Aorta (tissue), 5 donors: ENCODE results near the gene SHC4. TPM values are rescaled to one million over a fixed set of nuclear protein-coding genes. Genes with fewer than 3 reads are reported as not detected.

ENCODE experiments used
- ATAC-seq: fragments of 200-7000 bp; cut with Tn5 transposase; one replicate; pipeline ENCODE4 v1.9.1; 2022; ENCODE audit warnings: moderate library complexity; ENCODE audit not compliant: low FRiP score
- DNase-seq, 2 donors: peaks; one replicate each; pipeline ENCODE4 v3.0.0-alpha.2; 2020
- H3K27ac ChIP-seq, 2 donors: one replicate each; pipeline ENCODE4 v1.5.1; 2013; ENCODE audit warnings: low read length in 2 of 2, mild to moderate bottlenecking in 2 of 2, moderate library complexity in 2 of 2, control low read depth in 1 of 2, inconsistent platforms in 1 of 2, low read depth in 1 of 2
- H3K27me3 ChIP-seq, 2 donors: one replicate each; pipeline ENCODE4 v1.6.1; 2013; ENCODE audit warnings: control low read depth in 1 of 2, low read length in 1 of 2, mild to moderate bottlenecking in 1 of 2, moderate library complexity in 1 of 2; ENCODE audit not compliant: insufficient read depth in 2 of 2, control insufficient read depth in 1 of 2
- H3K36me3 ChIP-seq, 2 donors: one replicate each; pipeline ENCODE4 v1.6.1; 2013; ENCODE audit warnings: control low read depth in 1 of 2, low read length in 1 of 2, mild to moderate bottlenecking in 1 of 2; ENCODE audit not compliant: insufficient read depth in 2 of 2, control insufficient read depth in 1 of 2
- H3K4me1 ChIP-seq, 2 donors: one replicate each; pipeline ENCODE4 v1.6.1; 2013; ENCODE audit warnings: low read length in 2 of 2, control low read depth in 1 of 2, mild to moderate bottlenecking in 1 of 2, moderate library complexity in 1 of 2; ENCODE audit not compliant: insufficient read depth in 2 of 2, control insufficient read depth in 1 of 2
- H3K4me3 ChIP-seq, 2 donors: one replicate each; pipeline ENCODE4 v1.5.1; 2013; ENCODE audit warnings: low read length in 2 of 2, control low read depth in 1 of 2, mild to moderate bottlenecking in 1 of 2
- H3K9me3 ChIP-seq: one replicate; pipeline ENCODE4 v1.6.1; 2013; ENCODE audit warnings: mild to moderate bottlenecking, low read length; ENCODE audit not compliant: control insufficient read depth
- WGBS, 2 donors: extraction: QIAGEN DNeasy Blood & Tissue Kit; methylation state at CpG; one replicate each; pipeline ENCODE4 v1.1.7; 2013; 5-methylcytosine and 5-hydroxymethylcytosine counted together
- intact Hi-C, 2 donors: fragments of 100-400 bp; cut with DNase I; formaldehyde crosslinking; loops; one replicate each; pipeline versions ENCODE4 v1.14.2 to v1.15.0; 2022
- long read RNA-seq, 2 donors: library from polyadenylated mRNA; unstranded; transcript quantifications; one replicate each; pipeline ENCODE4 v2.0.0, GENCODE V29; 2020 to 2021
- polyA plus RNA-seq, 2 donors: library from polyadenylated mRNA; stranded (reverse); fragments of 200-250 nt; gene quantifications; one replicate each; pipeline ENCODE4 v1.2.3, GENCODE V29; 2013
- total RNA-seq, 2 donors: library from RNA; stranded (reverse); fragmentation: NEBNext Ultra II Directional; extraction: Animal tissue kit (Norgen Biotek cat#: 25700); gene quantifications; one replicate each; pipeline ENCODE4 v1.2.1, GENCODE V29; 2021
- donor health status: healthy with polysubstance abuse.
- donor health status: Bipolar disorder and iron deficiency.
- donor health status: DM: no; HTN: no; CAD: no.
- donor health status: DM: no; HTN: no; CAD: no.
- donor health status: DM: yes; HTN: yes; CAD: no.

Gene SHC4, protein sequence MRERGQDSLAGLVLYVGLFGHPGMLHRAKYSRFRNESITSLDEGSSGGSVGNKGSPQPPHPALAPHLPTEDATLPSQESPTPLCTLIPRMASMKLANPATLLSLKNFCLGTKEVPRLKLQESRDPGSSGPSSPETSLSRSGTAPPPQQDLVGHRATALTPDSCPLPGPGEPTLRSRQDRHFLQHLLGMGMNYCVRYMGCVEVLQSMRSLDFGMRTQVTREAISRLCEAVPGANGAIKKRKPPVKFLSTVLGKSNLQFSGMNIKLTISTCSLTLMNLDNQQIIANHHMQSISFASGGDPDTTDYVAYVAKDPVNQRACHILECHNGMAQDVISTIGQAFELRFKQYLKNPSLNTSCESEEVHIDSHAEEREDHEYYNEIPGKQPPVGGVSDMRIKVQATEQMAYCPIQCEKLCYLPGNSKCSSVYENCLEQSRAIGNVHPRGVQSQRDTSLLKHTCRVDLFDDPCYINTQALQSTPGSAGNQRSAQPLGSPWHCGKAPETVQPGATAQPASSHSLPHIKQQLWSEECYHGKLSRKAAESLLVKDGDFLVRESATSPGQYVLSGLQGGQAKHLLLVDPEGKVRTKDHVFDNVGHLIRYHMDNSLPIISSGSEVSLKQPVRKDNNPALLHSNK
- total RNA-seq, result 10 to 100 TPM in 1 of 2 donors, 1 to 10 TPM in 1; 8.7 to 18.6 TPM
- 1 to 10 TPM; 4.4 to 5.6 TPM for polyA plus RNA-seq
- long read RNA-seq, donor 1, full-length matches to known transcripts, result 29 of 45 reads
- long read RNA-seq, donor 1, partial matches to known transcripts, result 4 of 45 reads
- long read RNA-seq, donor 1, other reads (novel, unspliced or antisense), result 12 of 45 reads
- long read RNA-seq, donor 2, full-length matches to known transcripts, result 5 of 8 reads
- long read RNA-seq, donor 2, partial matches to known transcripts, result 2 of 8 reads
- long read RNA-seq, donor 2, other reads (novel, unspliced or antisense), result 1 of 8 reads

DNA sequence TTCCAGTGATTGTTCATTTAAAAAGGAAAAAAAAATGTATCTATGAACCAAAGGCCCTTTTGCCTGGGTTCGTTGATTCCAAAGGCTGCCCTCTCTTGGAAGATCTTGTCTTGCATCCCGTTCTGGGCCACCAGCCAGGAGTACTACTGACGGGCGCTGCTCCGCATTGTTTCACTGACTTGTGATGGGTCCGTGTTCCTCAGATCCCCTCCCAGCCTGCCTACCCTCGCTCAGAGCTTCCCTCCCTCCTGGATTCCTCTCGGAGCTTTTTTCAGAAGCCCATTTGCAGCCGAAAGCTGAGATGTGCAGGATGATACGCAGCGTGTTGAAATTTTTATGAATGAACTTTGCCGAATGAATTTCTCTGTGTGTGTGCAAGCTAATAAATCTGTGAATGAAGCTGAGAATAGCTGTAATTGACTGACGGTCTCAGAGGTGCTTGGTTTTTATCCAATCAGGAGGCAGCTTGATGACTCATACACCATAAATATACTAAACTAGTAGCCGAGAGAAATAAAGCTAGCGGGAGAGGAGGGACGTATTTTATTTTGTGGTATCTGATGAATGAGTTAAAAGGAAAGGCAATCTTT is at the start of gene SHC4:
TSS of gene SHC4 (minus strand) at position 396 of the 590 bp plus-strand sequence. CDS start 904 bp downstream, outside the sequence.
- ATAC-seq, result peak; percentile 64
- peak within 1 kb of the TSS in 1 of 2 donors; percentile 83 for H3K27ac ChIP-seq
- 0 to 1% methylated on average over 16 of the region's 16 CpGs for WGBS, 2 donors
- no peaks in the 10 kb centered on the region for H3K9me3 ChIP-seq
- no peaks in the 10 kb centered on the region for H3K36me3 ChIP-seq
- peak; percentile 70 to 85 for DNase-seq
- H3K4me3 ChIP-seq, result peak within 1 kb of the TSS; percentile 21 to 27
- intact Hi-C loops, result loop anchor here (5.0 kb wide), 1 partner anchor 86 kb away; the partner anchor contains the start of gene EID1 (in 2 of the 2)
- no peaks in the 10 kb centered on the region for H3K27me3 ChIP-seq
- H3K4me1 ChIP-seq, result peaks cover 2 to 3% of the 10 kb centered on the region in 2 donors

- no peak overlapping the region for H3K4me3 ChIP-seq
- 73 to 80% methylated on average over 2 of the region's 2 CpGs for WGBS, 2 donors
- no peaks in the 10 kb centered on the region for H3K9me3 ChIP-seq
- no peak for ATAC-seq
- no peaks in the 10 kb centered on the region for H3K27me3 ChIP-seq
- no peak overlapping the region for H3K27ac ChIP-seq
- no peaks in the 10 kb centered on the region for H3K4me1 ChIP-seq
- no peak for DNase-seq
- peaks cover 0 to 4% of the 10 kb centered on the region in 2 donors for H3K36me3 ChIP-seq
- intact Hi-C loops, result loop anchor here in 1 of 2 donors (10.0 kb wide), 1 partner anchor 125 kb away; no protein-coding TSS in a partner anchor
Observed at GRCh38 chr15:48999314-48999713, 35.6 kb upstream of the SHC4 start.

DNA sequence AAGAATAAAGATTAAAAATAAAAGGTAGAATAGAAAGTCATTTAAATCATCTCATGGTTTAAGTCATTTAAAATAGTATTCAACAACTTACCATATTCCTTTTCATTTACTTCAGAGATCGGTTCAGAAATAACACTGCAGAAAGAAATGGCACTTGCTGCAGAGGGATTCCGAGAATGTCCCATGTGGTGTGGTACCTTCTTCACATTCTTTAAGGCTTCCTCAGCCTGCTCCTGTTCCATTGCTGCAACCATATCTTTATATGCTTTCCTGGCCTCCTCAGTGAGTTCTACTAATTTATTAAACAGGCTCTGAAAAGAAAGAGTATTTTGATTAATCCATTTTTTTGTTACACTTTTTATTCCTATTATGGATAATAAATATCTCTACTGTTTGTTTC is 32.6 kb upstream of the SHC4 start:
- Histone ChIP-seq H3K9me3 (no peaks in the 10 kb centered on the region), H3K4me1 (no peaks in the 10 kb centered on the region), H3K36me3 (peaks cover 4 to 8% of the 10 kb centered on the region in 2 donors), H3K27me3 (no peaks in the 10 kb centered on the region), H3K27ac (no peak overlapping the region), H3K4me3 (no peak overlapping the region)
- ATAC-seq, result no peak
- intact Hi-C loops, result loop anchor here in 1 of 2 donors (10.0 kb wide), 1 partner anchor 129 kb away; no protein-coding TSS in a partner anchor
- 90 to 92% methylated on average over 2 of the region's 2 CpGs for WGBS, 2 donors
- DNase-seq, result no peak

DNA sequence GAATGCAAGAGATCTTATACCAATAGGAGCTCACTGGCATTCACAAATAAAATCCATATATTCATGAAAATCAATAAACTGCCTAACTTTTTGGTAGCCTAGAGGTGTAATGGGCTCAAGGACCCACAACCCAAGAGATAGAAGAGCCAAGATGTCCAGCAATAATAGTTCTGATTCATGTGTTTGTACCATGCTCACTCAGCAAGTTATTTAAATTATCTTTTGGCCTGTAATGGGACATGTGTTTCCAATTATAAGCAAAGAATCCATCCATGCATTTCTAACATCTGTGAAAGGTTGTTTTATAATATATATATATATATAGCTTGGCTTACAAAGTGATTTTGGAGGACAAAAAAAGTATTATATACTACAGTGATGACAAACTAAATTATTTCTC is 29.7 kb upstream of the SHC4 start:
- Histone ChIP-seq H3K4me3 (no peak overlapping the region), H3K36me3 (peaks cover 5 to 6% of the 10 kb centered on the region in 2 donors), H3K4me1 (no peaks in the 10 kb centered on the region), H3K27ac (no peak overlapping the region), H3K9me3 (no peaks in the 10 kb centered on the region), H3K27me3 (no peaks in the 10 kb centered on the region)
- ATAC-seq (no peak), DNase-seq (no peak)
- intact Hi-C loops, result loop anchor here in 1 of 2 donors (10.0 kb wide), 1 partner anchor 131 kb away; no protein-coding TSS in a partner anchor

DNA sequence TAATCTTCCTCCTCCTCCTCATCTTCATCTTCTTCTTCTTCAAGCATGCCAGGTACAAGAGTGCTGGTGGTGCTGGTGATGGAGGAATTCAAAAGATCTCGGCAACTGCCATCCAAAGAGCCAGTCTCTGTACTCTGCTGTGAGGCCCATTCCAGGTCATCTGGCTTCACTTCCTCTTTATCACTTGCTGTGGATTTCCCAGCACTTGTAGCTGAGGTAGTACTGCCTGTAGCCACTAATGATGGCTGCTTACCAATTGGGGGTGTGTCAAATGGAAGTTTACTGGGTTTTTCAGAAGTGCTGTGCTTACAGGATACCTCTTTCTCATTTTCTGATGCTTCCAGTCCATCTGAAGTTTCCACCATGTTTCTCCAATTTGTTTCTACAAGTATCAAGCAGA is 28.8 kb upstream of the SHC4 start:
- H3K36me3 ChIP-seq, result peaks cover 5 to 6% of the 10 kb centered on the region in 2 donors
- no peak for ATAC-seq
- H3K4me1 ChIP-seq, result no peaks in the 10 kb centered on the region
- DNase-seq, result no peak
- H3K4me3 ChIP-seq, result no peak overlapping the region
- WGBS, 2 donors, result 94 to 95% methylated on average over 1 of the region's 1 CpG
- H3K9me3 ChIP-seq, result no peaks in the 10 kb centered on the region
- H3K27ac ChIP-seq, result no peak overlapping the region
- intact Hi-C loops, result loop anchor here in 1 of 2 donors (10.0 kb wide), 1 partner anchor 132 kb away; no protein-coding TSS in a partner anchor
- no peaks in the 10 kb centered on the region for H3K27me3 ChIP-seq

GRCh38 chr15:48992096-48992495 is 28.4 kb upstream of the SHC4 start:
- Histone ChIP-seq H3K27me3 (no peaks in the 10 kb centered on the region), H3K4me1 (no peaks in the 10 kb centered on the region), H3K27ac (no peak overlapping the region), H3K36me3 (peaks cover 5 to 6% of the 10 kb centered on the region in 2 donors), H3K4me3 (no peak overlapping the region), H3K9me3 (no peaks in the 10 kb centered on the region)
- no peak for ATAC-seq
- WGBS, 2 donors, result 96 to 98% methylated on average over 6 of the region's 6 CpGs
- intact Hi-C loops, result loop anchor here in 1 of 2 donors (10.0 kb wide), 1 partner anchor 133 kb away; no protein-coding TSS in a partner anchor
- no peak for DNase-seq

- H3K4me1 ChIP-seq, result peaks cover 2 to 4% of the 10 kb centered on the region in 2 donors
- DNase-seq (no peak), ATAC-seq (no peak)
- no peaks in the 10 kb centered on the region for H3K27me3 ChIP-seq
- H3K27ac ChIP-seq, result no peak overlapping the region
- H3K36me3 ChIP-seq, result peaks cover 4 to 5% of the 10 kb centered on the region in 2 donors
- intact Hi-C loops, result loop anchor here in 1 of 2 donors (5.0 to 10.0 kb wide), 2 partner anchors 56 to 112 kb away; partner anchors contain the start of genes EID1 and SECISBP2L
- H3K9me3 ChIP-seq, result no peaks in the 10 kb centered on the region
- WGBS, 2 donors, result 10% methylated on average over 1 of the region's 1 CpG
- H3K4me3 ChIP-seq, result no peak overlapping the region
Observed at GRCh38 chr15:48989170-48989569, 25.5 kb upstream of the SHC4 start.

DNA sequence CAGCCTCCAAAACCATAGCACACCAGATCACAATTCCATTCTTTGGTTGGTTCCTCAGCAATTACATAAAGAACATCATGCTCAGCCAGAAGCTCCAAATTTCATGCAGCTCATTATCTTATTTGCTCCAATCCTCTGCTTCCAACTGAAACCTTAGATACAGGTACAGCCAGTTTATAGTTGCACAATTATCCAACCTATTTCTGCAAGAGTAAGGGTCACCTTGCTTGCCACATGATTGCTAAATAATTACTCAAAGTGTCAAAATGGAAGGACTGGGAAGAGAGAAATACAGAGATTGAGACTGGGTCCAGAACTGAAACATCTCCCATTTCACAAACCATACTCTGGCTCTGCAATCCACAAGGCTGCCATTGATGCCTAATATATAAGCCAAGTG is 23.4 kb upstream of the SHC4 start:
- H3K9me3 ChIP-seq, result no peaks in the 10 kb centered on the region
- intact Hi-C loops, result loop anchor here in 1 of 2 donors (5.0 to 10.0 kb wide), 2 partner anchors 58 to 110 kb away; partner anchors contain the start of genes EID1 and SECISBP2L
- DNase-seq (no peak), ATAC-seq (no peak)
- peaks cover 2 to 4% of the 10 kb centered on the region in 2 donors for H3K4me1 ChIP-seq
- H3K27ac ChIP-seq, result peak overlapping the region in 1 of 2 donors; percentile 37
- H3K4me3 ChIP-seq, result no peak overlapping the region
- no peaks in the 10 kb centered on the region for H3K27me3 ChIP-seq
- H3K36me3 ChIP-seq, result peaks cover 1 to 5% of the 10 kb centered on the region in 2 donors
